Fibroblast of villous mesenchyme (primary cell): ENCODE data around the gene LDB3. TPM values are rescaled to one million over a fixed set of nuclear protein-coding genes. Genes with fewer than 3 reads are reported as not detected.

Experiments
- DNase-seq: peaks from one replicate; pipeline ENCODE4 v3.0.0-alpha.2; 2010; ENCODE audit warnings: low read depth
- H3K4me3 ChIP-seq: 2 replicates; pipeline ENCODE4 v1.5.1; 2011; ENCODE audit warnings: low read depth, mild to moderate bottlenecking, low read length
- total RNA-seq: library from RNA; depleted of rRNA; stranded (reverse); fragments of >200 nt; gene quantifications from 2 replicates; pipeline ENCODE4 v1.2.3, GENCODE V29; 2012
- TF ChIP-seq, protein P1 (sequence below): IDR thresholded peaks from 2 replicates; pipeline ENCODE4 v1.5.1; 2012; ENCODE audit warnings: low read depth, mild to moderate bottlenecking, low read length; ENCODE audit not compliant: insufficient read depth

The LDB3 gene
- total RNA-seq, 1 donor, result under 0.01 TPM

DNA sequence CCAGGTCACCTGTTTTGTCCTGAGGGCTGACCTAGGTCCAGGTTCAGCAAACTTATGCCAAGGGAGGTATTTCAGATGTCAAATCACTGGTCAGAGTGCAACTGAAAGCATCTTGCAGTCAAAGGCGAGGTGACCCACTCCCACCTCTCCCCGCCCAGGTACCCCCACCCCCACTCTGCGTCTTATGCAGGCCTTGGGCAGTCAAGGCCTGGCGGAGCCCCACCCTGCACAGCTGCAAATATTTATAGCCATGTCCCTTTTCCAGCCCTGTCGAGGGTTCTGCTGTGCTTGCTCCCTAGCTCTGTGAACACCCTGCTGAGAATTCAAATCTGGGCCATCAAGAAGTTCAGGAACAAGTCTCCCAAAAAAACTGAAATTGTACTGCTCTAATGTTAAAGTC, 47.5 kb downstream of the LDB3 start:
- TF ChIP-seq, protein P1, sequence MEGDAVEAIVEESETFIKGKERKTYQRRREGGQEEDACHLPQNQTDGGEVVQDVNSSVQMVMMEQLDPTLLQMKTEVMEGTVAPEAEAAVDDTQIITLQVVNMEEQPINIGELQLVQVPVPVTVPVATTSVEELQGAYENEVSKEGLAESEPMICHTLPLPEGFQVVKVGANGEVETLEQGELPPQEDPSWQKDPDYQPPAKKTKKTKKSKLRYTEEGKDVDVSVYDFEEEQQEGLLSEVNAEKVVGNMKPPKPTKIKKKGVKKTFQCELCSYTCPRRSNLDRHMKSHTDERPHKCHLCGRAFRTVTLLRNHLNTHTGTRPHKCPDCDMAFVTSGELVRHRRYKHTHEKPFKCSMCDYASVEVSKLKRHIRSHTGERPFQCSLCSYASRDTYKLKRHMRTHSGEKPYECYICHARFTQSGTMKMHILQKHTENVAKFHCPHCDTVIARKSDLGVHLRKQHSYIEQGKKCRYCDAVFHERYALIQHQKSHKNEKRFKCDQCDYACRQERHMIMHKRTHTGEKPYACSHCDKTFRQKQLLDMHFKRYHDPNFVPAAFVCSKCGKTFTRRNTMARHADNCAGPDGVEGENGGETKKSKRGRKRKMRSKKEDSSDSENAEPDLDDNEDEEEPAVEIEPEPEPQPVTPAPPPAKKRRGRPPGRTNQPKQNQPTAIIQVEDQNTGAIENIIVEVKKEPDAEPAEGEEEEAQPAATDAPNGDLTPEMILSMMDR, result no peak
- no peak for DNase-seq
- H3K4me3 ChIP-seq, result no peak overlapping the region

DNA sequence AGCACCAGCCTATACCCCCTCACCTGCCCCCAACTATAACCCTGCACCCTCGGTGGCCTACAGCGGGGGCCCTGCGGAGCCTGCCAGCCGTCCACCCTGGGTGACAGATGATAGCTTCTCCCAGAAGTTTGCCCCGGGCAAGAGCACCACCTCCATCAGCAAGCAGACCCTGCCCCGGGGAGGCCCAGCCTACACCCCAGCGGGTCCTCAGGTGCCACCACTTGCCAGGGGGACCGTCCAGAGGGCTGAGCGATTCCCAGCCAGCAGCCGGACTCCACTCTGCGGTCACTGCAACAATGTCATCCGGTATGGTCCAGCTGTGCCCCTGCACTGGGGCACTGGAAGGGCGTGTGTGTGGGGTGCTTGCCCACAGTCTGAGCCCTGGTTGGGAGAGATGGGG, 48.2 kb downstream of the LDB3 start:
- TF ChIP-seq, protein P1, result no peak
- H3K4me3 ChIP-seq, result no peak overlapping the region
- DNase-seq, result no peak

DNA sequence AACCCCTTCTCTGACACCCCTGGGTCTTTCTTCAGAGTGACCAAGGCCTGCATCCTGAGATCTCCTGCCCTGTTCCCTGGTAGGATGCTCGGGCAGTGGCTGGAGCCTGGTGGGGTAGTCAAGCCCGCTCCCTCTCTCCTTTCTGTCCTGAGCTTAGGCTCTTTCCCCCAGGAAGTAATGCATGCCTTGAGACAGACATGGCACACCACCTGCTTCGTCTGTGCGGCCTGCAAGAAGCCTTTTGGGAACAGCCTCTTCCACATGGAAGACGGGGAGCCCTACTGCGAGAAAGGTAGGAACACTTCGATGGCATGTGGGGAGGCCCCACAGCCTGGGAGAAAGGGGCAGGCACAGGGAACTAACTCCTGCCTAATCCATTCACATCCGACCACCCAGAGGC, 50.2 kb downstream of the LDB3 start:
- H3K4me3 ChIP-seq, result no peak overlapping the region
- TF ChIP-seq, protein P1, result no peak
- no peak for DNase-seq

DNA sequence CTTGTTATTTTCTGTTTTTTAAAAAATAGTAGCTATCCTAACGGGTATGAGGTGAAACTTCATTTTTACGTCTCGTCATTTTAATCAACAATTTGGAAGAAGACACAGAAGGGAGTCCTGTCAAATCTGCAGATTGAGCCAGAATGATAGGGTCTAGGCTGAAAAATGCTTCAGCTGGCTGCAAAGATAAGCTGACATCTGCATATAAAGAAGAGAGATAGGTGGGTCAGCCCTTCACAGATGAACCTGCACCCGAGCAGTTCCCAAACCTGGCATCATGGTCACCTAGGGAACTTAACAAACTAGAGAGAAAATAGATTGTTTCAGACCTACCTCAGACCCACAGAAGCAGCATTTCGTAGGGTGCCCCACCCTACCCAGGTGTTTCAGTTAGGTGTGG, 52.9 kb downstream of the LDB3 start:
- no peak overlapping the region for H3K4me3 ChIP-seq
- DNase-seq, result no peak
- TF ChIP-seq, protein P1, result no peak

DNA sequence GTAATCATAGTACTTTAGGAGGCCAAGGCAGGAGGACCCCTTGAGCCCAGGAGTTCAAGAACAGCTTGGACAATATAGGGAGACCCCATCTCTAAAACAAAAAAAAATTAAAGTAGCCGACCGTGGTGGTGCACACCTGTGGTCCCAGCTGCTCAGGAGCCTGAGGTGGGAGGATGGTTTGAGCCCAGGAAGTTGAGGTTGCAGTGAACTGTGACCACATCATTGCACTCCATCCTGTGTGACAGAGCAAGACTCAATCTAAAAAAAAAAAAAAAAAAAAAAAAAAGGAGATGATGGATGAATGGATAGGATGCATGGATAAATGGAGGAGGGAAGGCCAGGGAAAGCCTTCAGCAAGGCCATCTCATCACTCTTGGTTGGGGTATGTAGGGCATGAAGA, 54.7 kb downstream of the LDB3 start:
- TF ChIP-seq, protein P1, result no peak
- no peak for DNase-seq
- no peak overlapping the region for H3K4me3 ChIP-seq

DNA sequence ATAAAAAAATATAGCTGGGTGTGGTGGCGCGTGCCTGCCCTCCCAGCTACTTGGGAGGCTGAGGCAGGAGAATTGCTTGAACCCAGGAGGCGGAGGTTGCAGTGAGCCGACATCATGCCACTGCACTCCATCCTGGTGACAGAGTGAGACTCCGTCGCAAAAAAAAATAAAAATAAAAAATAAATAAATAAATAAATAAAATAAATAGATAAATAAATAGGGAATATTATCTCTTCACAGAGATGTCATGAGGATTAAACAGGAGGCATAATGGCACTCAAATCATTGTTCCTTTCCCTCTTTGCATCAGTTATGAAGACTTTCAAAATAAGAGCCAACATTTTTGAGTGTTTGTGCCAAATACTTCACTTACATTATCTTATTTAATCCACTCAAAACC, 56.1 kb downstream of the LDB3 start:
- H3K4me3 ChIP-seq, result no peak overlapping the region
- TF ChIP-seq, protein P1, result no peak
- DNase-seq, result no peak

DNA sequence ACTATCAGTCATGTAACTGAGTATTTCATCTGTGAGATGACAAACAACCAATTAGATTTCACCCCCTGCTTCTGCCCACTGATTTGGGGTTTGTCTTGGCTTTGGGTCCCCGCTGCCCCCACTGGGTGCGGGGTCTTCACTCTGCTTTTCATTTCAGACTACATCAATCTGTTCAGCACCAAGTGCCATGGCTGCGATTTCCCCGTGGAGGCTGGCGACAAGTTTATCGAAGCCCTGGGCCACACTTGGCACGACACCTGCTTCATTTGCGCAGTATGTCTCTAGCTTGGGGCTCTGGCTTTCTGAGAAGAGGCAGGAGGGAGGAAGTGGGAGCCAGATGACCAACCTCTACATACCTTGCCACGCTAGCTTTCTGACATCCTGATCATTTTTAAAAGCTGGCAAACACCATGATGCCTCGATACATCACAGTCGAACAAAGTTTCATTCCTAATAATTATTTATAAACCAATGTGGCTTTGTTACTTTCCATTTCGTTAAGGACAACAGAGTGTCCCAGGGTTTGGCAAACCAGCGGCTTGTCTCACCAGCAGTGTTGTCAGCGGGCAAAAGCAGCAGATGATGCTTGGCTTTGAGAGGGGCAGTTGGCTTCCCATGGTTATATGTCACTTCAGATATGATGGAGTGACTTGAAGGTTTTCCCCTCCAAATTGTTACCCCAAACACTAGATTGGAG, 57.8 kb downstream of the LDB3 start:
- H3K4me3 ChIP-seq, result no peak overlapping the region
- TF ChIP-seq, protein P1, result no peak
- DNase-seq, result no peak
